IPS DF 19.7 (cell line): ENCODE measurements around the gene LSM14A.

Experiments
- DNase-seq: peaks from one replicate; pipeline ENCODE4 v3.0.0-alpha.2; 2013; ENCODE audit warnings: low read depth, low spot score

The LSM14A gene

GRCh38 chr19:34255546-34255945, 83.2 kb downstream of the LSM14A start:
- no peak for DNase-seq

- DNase-seq = no peak
Measured at GRCh38 chr19:34256835-34257558, 84.7 kb downstream of the LSM14A start.

GRCh38 chr19:34257559-34257924, 85.2 kb downstream of the LSM14A start:
- no peak for DNase-seq

- no peak for DNase-seq
Measured at GRCh38 chr19:34259367-34260095, 87.2 kb downstream of the LSM14A start.

- no peak for DNase-seq
Measured at GRCh38 chr19:34260771-34261173, 88.5 kb downstream of the LSM14A start.

GRCh38 chr19:34261334-34262109, 89.2 kb downstream of the LSM14A start:
- no peak for DNase-seq

GRCh38 chr19:34263745-34264237, 91.5 kb downstream of the LSM14A start:
- no peak for DNase-seq

- no peak for DNase-seq
Measured at GRCh38 chr19:34265221-34265650, 92.9 kb downstream of the LSM14A start.

- DNase-seq = no peak
Measured at GRCh38 chr19:34269081-34269480, 96.8 kb downstream of the LSM14A start.

- DNase-seq = no peak
Measured at GRCh38 chr19:34269489-34269888, 97.2 kb downstream of the LSM14A start.

GRCh38 chr19:34269968-34270621, 97.8 kb downstream of the LSM14A start:
- no peak for DNase-seq

GRCh38 chr19:34273121-34273520, 100.8 kb downstream of the LSM14A start:
- DNase-seq = no peak

GRCh38 chr19:34274284-34274826, 102.1 kb downstream of the LSM14A start:
- no peak for DNase-seq

- no peak for DNase-seq
Measured at GRCh38 chr19:34274827-34275625, 102.7 kb downstream of the LSM14A start.

GRCh38 chr19:34275705-34276104, 103.4 kb downstream of the LSM14A start:
- no peak for DNase-seq

- DNase-seq = no peak
Measured at GRCh38 chr19:34276614-34277013, 104.3 kb downstream of the LSM14A start.

GRCh38 chr19:34277244-34277643, 104.9 kb downstream of the LSM14A start:
- no peak for DNase-seq

- no peak for DNase-seq
Measured at GRCh38 chr19:34278783-34279182, 106.5 kb downstream of the LSM14A start.
